Neural crest cell (in vitro differentiated cells): ENCODE measurements around the gene WNT5A. TPM values are rescaled to one million over a fixed set of nuclear protein-coding genes. Genes with fewer than 3 reads are reported as not detected.

Source experiments
- DNase-seq: peaks from one replicate; pipeline ENCODE4 v3.0.0; 2021; ENCODE audit warnings: low read depth, mixed read lengths, low spot score
- H3K27ac Mint-ChIP-seq: one replicate; pipeline ENCODE4 v1.8.0; 2021; ENCODE audit warnings: mild to moderate bottlenecking, mixed read lengths; ENCODE audit not compliant: unreplicated experiment
- H3K27me3 Mint-ChIP-seq: 2 replicates; pipeline ENCODE4 v1.8.0; 2021; ENCODE audit warnings: low read depth, mild to moderate bottlenecking, mixed read lengths
- H3K36me3 Mint-ChIP-seq: 2 replicates; pipeline ENCODE4 v1.8.0; 2021; ENCODE audit warnings: low read depth, mild to moderate bottlenecking, mixed read lengths
- H3K4me1 Mint-ChIP-seq: 2 replicates; pipeline ENCODE4 v1.8.0; 2021; ENCODE audit warnings: mixed read lengths
- H3K4me3 Mint-ChIP-seq: one replicate; pipeline ENCODE4 v1.8.0; 2021; ENCODE audit warnings: mild to moderate bottlenecking, mixed read lengths
- H3K9me3 Mint-ChIP-seq: 2 replicates; pipeline ENCODE4 v1.8.0; 2021; ENCODE audit warnings: mixed read lengths
- total RNA-seq: library from RNA; stranded (reverse); gene quantifications from 2 replicates; pipeline ENCODE4 v1.2.1, GENCODE V29; 2021
- TF ChIP-seq, protein P1 (sequence below): fragments of 200-600 bp; sonication (generic); conservative IDR thresholded peaks from 2 replicates; pipeline ENCODE4 v1.5.0; 2021; ENCODE audit warnings: antibody characterized with exemption, mild to moderate bottlenecking

WNT5A gene
- total RNA-seq, 1 donor from 2014 or later, result 14.4 TPM

DNA sequence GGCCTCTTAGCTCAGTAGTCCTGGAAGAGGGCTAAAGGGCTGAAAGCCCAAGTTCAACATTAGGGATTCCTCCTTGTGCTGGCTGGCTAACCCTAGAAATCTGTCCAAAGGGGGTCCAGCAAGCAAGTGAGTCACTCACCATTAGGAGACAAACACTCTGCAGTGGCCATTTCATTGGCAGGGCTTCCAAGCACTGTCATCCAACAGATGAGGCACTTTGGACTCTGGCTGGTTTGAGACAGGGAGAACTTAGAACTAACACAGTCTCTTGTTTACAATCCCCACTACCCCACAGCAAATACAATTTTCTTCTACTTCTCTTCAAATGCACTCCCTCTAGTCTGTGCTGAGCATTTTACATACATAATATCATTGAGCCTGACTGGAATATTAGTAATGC lies 10.1 kb upstream of the WNT5A start:
- peaks cover 15% of the 10 kb centered on the region for H3K27me3 Mint-ChIP-seq
- no peaks in the 10 kb centered on the region for H3K9me3 Mint-ChIP-seq
- TF ChIP-seq, protein P1, sequence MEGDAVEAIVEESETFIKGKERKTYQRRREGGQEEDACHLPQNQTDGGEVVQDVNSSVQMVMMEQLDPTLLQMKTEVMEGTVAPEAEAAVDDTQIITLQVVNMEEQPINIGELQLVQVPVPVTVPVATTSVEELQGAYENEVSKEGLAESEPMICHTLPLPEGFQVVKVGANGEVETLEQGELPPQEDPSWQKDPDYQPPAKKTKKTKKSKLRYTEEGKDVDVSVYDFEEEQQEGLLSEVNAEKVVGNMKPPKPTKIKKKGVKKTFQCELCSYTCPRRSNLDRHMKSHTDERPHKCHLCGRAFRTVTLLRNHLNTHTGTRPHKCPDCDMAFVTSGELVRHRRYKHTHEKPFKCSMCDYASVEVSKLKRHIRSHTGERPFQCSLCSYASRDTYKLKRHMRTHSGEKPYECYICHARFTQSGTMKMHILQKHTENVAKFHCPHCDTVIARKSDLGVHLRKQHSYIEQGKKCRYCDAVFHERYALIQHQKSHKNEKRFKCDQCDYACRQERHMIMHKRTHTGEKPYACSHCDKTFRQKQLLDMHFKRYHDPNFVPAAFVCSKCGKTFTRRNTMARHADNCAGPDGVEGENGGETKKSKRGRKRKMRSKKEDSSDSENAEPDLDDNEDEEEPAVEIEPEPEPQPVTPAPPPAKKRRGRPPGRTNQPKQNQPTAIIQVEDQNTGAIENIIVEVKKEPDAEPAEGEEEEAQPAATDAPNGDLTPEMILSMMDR, result no peak

DNA sequence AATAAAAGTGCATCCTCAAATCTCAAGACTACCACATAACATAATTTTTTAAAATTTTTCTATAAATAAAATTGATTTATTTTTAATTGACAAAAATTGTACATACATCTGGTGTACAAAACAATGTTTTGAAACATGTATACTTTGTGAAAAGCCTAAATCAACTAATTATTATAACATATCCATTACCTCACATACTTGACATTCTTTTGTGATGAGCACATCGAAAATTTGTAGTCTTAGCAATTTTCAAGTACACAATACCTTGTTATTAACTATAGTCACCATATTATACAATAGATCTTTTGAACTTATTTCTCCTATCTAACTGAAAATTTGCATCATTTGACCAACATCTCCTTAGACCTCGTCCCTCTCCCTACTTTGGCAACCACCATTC lies 7.9 kb upstream of the WNT5A start:
- Mint-ChIP-seq H3K27me3 (peaks cover 37% of the 10 kb centered on the region), H3K4me3 (no peak overlapping the region), H3K27ac (no peak overlapping the region), H3K4me1 (peaks cover 5% of the 10 kb centered on the region), H3K36me3 (no peaks in the 10 kb centered on the region), H3K9me3 (no peaks in the 10 kb centered on the region)
- DNase-seq, result no peak
- TF ChIP-seq, protein P1, result no peak

More for the DNA sequence above, 10.1 kb upstream of the WNT5A start:
- Mint-ChIP-seq H3K4me3 (no peak overlapping the region), H3K36me3 (no peaks in the 10 kb centered on the region), H3K27ac (no peak overlapping the region), H3K4me1 (no peaks in the 10 kb centered on the region)
- DNase-seq, result no peak

DNA sequence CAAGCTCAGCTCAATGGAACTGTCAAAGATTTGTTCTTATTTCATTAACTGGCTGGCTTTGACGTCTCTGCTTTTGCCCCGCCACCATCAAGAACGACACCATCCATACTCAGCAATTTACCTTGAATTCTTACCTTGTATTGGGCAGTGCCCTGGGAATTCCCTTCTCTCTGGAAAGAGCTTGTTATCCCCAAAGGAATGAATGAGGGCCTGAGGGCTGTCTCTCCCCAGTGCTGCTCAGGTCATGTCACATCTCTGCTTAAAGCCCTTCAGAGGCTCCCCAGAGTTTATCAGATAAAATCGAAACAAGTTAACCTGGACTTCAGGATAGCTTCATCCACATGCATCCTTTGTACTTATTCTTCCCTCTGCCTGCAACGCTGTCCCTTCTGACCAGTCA lies 5.9 kb upstream of the WNT5A start:
- Mint-ChIP-seq H3K4me3 (no peak overlapping the region), H3K4me1 (peaks cover 18% of the 10 kb centered on the region), H3K27ac (no peak overlapping the region), H3K36me3 (no peaks in the 10 kb centered on the region), H3K9me3 (no peaks in the 10 kb centered on the region), H3K27me3 (peaks cover 55% of the 10 kb centered on the region)
- TF ChIP-seq, protein P1, result no peak
- DNase-seq, result no peak

DNA sequence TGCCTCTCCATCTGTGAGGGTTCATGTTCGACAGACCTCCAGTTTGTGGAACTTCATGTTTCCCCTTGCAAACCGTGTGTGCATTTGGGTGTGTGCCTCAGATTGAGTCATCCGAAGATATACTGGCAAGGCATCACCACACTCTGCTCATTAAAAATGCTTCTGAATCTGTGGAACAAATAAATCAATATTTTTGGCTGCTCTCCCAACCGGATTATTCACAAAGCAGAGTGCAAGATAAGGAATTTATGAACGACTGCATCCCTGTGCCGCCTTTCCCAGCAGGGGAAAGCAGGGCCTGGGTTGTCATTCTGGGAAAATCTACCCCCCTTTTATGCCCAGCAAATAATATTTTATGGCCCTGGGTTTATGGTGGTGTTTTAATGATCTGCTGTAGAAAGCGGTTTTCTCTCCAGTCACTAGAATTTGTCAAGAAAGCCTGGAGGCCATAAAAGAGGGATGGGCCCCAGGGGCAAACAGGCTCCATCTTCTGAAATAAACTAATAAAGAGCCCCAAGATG lies 4.2 kb upstream of the WNT5A start:
- peaks cover 28% of the 10 kb centered on the region for H3K4me1 Mint-ChIP-seq
- TF ChIP-seq, protein P1, result no peak
- no peak for DNase-seq
- no peaks in the 10 kb centered on the region for H3K36me3 Mint-ChIP-seq
- H3K27ac Mint-ChIP-seq, result no peak overlapping the region
- peak overlapping the region; percentile 39 for H3K4me3 Mint-ChIP-seq
- H3K9me3 Mint-ChIP-seq, result no peaks in the 10 kb centered on the region
- H3K27me3 Mint-ChIP-seq, result peaks cover 70% of the 10 kb centered on the region

DNA sequence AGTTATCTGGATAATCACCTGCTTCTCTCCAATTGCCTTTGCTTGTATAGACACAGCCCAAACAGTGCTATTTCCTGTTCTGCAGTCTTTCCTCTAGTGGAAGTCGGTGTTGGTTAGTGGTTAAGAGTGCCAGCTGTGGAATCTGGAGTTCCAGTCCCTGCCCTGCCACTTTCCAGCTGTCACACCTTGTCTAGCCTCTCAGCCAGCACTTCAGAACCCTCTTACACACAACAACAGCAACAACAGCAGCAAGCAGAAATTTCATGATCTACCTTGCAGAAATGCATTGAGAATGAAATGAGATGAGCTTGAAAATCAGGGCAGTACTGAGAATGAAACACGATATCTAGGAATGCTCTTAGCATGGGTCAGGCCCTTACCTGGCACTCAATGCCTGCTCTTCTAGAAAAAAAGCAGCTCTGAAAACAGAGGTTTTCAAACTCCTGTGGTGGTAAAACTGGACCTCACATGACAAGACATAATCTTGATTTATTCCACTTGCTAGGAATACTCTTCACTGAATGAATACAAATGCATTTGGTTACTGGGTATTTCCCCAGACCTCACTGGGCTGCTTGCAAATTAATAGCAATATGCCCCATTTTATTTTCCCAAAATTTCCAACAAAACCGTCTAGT lies 3.3 kb upstream of the WNT5A start:
- peaks cover 79% of the 10 kb centered on the region for H3K27me3 Mint-ChIP-seq
- H3K4me3 Mint-ChIP-seq, result peak overlapping the region; percentile 93

More for the DNA sequence above, 3.3 kb upstream of the WNT5A start:
- TF ChIP-seq, protein P1, result no peak
- H3K4me1 Mint-ChIP-seq, result peaks cover 35% of the 10 kb centered on the region
- no peaks in the 10 kb centered on the region for H3K9me3 Mint-ChIP-seq
- H3K36me3 Mint-ChIP-seq, result no peaks in the 10 kb centered on the region
- no peak for DNase-seq
- no peak overlapping the region for H3K27ac Mint-ChIP-seq
